Spleen (tissue), 11 donors: ENCODE results near the gene ADGRB2. TPM values are rescaled to one million over a fixed set of nuclear protein-coding genes. Genes with fewer than 3 reads are reported as not detected.

Experiments used
- DNase-seq: peaks from one replicate; pipeline ENCODE4 v3.0.0-alpha.2; 2020
- H3K27ac ChIP-seq, 8 donors: fragments of 200-600 bp; sonication (generic) in 7 of 8; 1 replicate in 4 of 8; 2 replicates in 4 of 8; pipeline versions ENCODE4 v1.5.0 to v1.8.0; 2016 to 2021; ENCODE audit warnings: inconsistent platforms in 4 of 8, mild to moderate bottlenecking in 4 of 8, moderate library complexity in 1 of 8
- H3K27me3 ChIP-seq, 7 donors: fragments of 200-600 bp; sonication (generic) in 6 of 7; replicated peaks in 1 of 7; 1 replicate in 4 of 7; 2 replicates in 3 of 7; pipeline versions ENCODE4 v1.5.0 to v1.8.0; 2016 to 2021; ENCODE audit warnings: inconsistent platforms in 3 of 7, mild to moderate bottlenecking in 1 of 7
- H3K36me3 ChIP-seq, 6 donors: fragments of 200-600 bp; sonication (generic) in 5 of 6; 1 replicate in 4 of 6; 2 replicates in 2 of 6; pipeline versions ENCODE4 v1.5.0 to v1.8.0; 2016 to 2021; ENCODE audit warnings: inconsistent platforms in 2 of 6
- H3K4me1 ChIP-seq, 6 donors: fragments of 200-600 bp; sonication (generic) in 5 of 6; 1 replicate in 3 of 6; 2 replicates in 3 of 6; pipeline versions ENCODE4 v1.5.0 to v1.8.0; 2016 to 2021; ENCODE audit warnings: inconsistent platforms in 3 of 6
- H3K4me3 ChIP-seq, 8 donors: fragments of 200-600 bp; sonication (generic) in 7 of 8; 1 replicate in 4 of 8; 2 replicates in 4 of 8; pipeline versions ENCODE4 v1.5.0 to v1.8.0; 2016 to 2021; ENCODE audit warnings: inconsistent platforms in 4 of 8, mild to moderate bottlenecking in 4 of 8, moderate library complexity in 2 of 8
- H3K9me3 ChIP-seq, 8 donors: fragments of 200-600 bp; sonication (generic) in 7 of 8; 1 replicate in 4 of 8; 2 replicates in 4 of 8; pipeline versions ENCODE4 v1.5.0 to v1.8.0; 2016 to 2021; ENCODE audit warnings: inconsistent platforms in 4 of 8
- CTCF ChIP-seq, 11 experiments: fragments of 200-600 bp in 7 of 11; fragments of 450-650 bp in 4 of 11; sonication (generic) in 4 of 11; IDR thresholded peaks in 8 of 11; conservative IDR thresholded peaks in 3 of 11; 1 replicate in 7 of 11; 2 replicates in 4 of 11; pipeline versions ENCODE4 v1.4.0 to v1.8.0; 2016 to 2021; ENCODE audit warnings: antibody characterized with exemption in 11 of 11, inconsistent platforms in 4 of 11, mild to moderate bottlenecking in 1 of 11
- POLR2A ChIP-seq, 3 donors: fragments of 450-650 bp; IDR thresholded peaks; one replicate each; pipeline ENCODE4 v1.5.1; 2017; ENCODE audit warnings: antibody characterized with exemption in 3 of 3, mild to moderate bottlenecking in 1 of 3
- POLR2AphosphoS5 ChIP-seq, 3 donors: sonication (generic); formaldehyde crosslinking; IDR thresholded peaks; one replicate each; pipeline ENCODE4 v1.5.1; 2017; ENCODE audit warnings: antibody characterized with exemption in 3 of 3
- WGBS, 5 donors: extraction: QIAGEN DNeasy Blood & Tissue Kit in 3 of 5; methylation state at CpG; one replicate each; pipeline versions ENCODE4 v1.1.5 to v1.1.7; 2013 to 2018; 5-methylcytosine and 5-hydroxymethylcytosine counted together
- intact Hi-C: fragments of 100-400 bp; cut with DNase I; formaldehyde crosslinking; loops from one replicate; pipeline ENCODE4 v1.15.0; 2023; ENCODE audit warnings: low total_unique reads
- polyA plus RNA-seq, 3 donors: library from polyadenylated mRNA; stranded (reverse); fragments of 200-250 nt; gene quantifications; one replicate each; pipeline ENCODE4 v1.2.1, GENCODE V29; 2013
- total RNA-seq, 7 donors: library from RNA; depleted of rRNA in 3 of 7; stranded (reverse); fragments of >200 nt in 3 of 7; fragmentation: NEBNext Ultra II Directional in 4 of 7; extraction: Animal tissue kit (Norgen Biotek cat#: 25700) in 4 of 7; gene quantifications; one replicate each; pipeline versions ENCODE4 v1.1.0 to v1.2.1, GENCODE V29; 2016 to 2021
- donor health status: healthy with polysubstance abuse.
- donor health status: DM: no; HTN: no; CAD: no; lungs with moderate emphysema.
- donor health status: DM: no; HTN: no; CAD: no.
- donor health status: Bipolar disorder and iron deficiency.
- donor health status: healthy.
- donor health status: DM: no; HTN: no; CAD: no.
- donor health status: DM: yes; HTN: yes; CAD: no.

The ADGRB2 gene
- total and polyA plus RNA-seq, 10 donors = 0.52 to 5.1 (median 1.5) TPM

- TF ChIP-seq CTCF (IDR thresholded peaks at IDR 0.05 in 8 of 11, conservative IDR thresholded peaks at IDR 0.05 in 3 of 11) = no peak
- no peak for TF ChIP-seq POLR2AphosphoS5 (IDR thresholded peaks at IDR 0.05)
- TF ChIP-seq POLR2A (IDR thresholded peaks at IDR 0.05) = no peak
- peak overlapping the region in 7 of 8 donors; percentile 83 to 93 (median 88) for H3K27ac ChIP-seq
- H3K27me3 ChIP-seq = peaks cover 0 to 4% (median 0%) of the 10 kb centered on the region in 7 donors
- no peaks in the 10 kb centered on the region for H3K36me3 ChIP-seq
- no peaks in the 10 kb centered on the region for H3K9me3 ChIP-seq
- DNase-seq = no peak
- H3K4me1 ChIP-seq = peaks cover 0 to 53% (median 23%) of the 10 kb centered on the region in 6 donors
- H3K4me3 ChIP-seq = peak overlapping the region in 4 of 8 donors; percentile 64 to 89 (median 74)
- intact Hi-C loops = loop anchor here (2.0 kb wide), 1 partner anchor 123 kb away; no protein-coding TSS in a partner anchor
- 23 to 65% (median 32%) methylated on average over 1 of the region's 1 CpG for WGBS, 5 donors
Observed at GRCh38 chr1:31787786-31788137, 23.6 kb upstream of the ADGRB2 start.

- peaks cover 0 to 2% (median 0%) of the 10 kb centered on the region in 7 donors for H3K27me3 ChIP-seq
Observed at GRCh38 chr1:31787261-31787660, 23.1 kb upstream of the ADGRB2 start.

GRCh38 chr1:31786366-31787060 is 22.4 kb upstream of the ADGRB2 start:
- WGBS, 5 donors = 91 to 96% (median 94%) methylated on average over 16 of the region's 16 CpGs
- H3K27me3 ChIP-seq = peaks cover 0 to 4% (median 0%) of the 10 kb centered on the region in 7 donors
- no peak overlapping the region for H3K27ac ChIP-seq

More at GRCh38 chr1:31787261-31787660, 23.1 kb upstream of the ADGRB2 start:
- no peak for TF ChIP-seq CTCF (IDR thresholded peaks at IDR 0.05 in 8 of 11, conservative IDR thresholded peaks at IDR 0.05 in 3 of 11)
- no peak for TF ChIP-seq POLR2AphosphoS5 (IDR thresholded peaks at IDR 0.05)
- no peak for TF ChIP-seq POLR2A (IDR thresholded peaks at IDR 0.05)
- Histone ChIP-seq H3K36me3 (no peaks in the 10 kb centered on the region), H3K4me1 (peaks cover 0 to 58% (median 23%) of the 10 kb centered on the region in 6 donors), H3K27ac (peak overlapping the region in 4 of 8 donors; percentile 84 to 93 (median 90)), H3K9me3 (no peaks in the 10 kb centered on the region), H3K4me3 (no peak overlapping the region)
- DNase-seq = peak; percentile 66
- 83 to 96% (median 92%) methylated on average over 3 of the region's 3 CpGs for WGBS, 5 donors
- intact Hi-C loops = no loop called here

More at GRCh38 chr1:31786366-31787060, 22.4 kb upstream of the ADGRB2 start:
- peak; percentile 74 for DNase-seq
- H3K4me1 ChIP-seq = peaks cover 0 to 65% (median 27%) of the 10 kb centered on the region in 6 donors
- no peaks in the 10 kb centered on the region for H3K36me3 ChIP-seq
- H3K4me3 ChIP-seq = no peak overlapping the region
- no peaks in the 10 kb centered on the region for H3K9me3 ChIP-seq
- TF ChIP-seq POLR2A (IDR thresholded peaks at IDR 0.05) (no peak), CTCF (IDR thresholded peaks at IDR 0.05 in 8 of 11, conservative IDR thresholded peaks at IDR 0.05 in 3 of 11) (no peak), POLR2AphosphoS5 (IDR thresholded peaks at IDR 0.05) (no peak)
- intact Hi-C loops = no loop called here
